ENCODE data around the gene TMEM144.

TMEM144 gene

GRCh38 chr4:158170691-158171561 is 39.4 kb upstream of the TMEM144 start:
- no peaks in the 10 kb centered on the region for H3K4me1 ChIP-seq (ENCODE audit: insufficient read depth, low read length, poor library complexity, severe bottlenecking)
- peaks cover 6% of the 10 kb centered on the region for H3K27me3 ChIP-seq (ENCODE audit: insufficient read depth, low read length, poor library complexity, severe bottlenecking)
- H3K4me3 ChIP-seq (ENCODE audit: low read length, poor library complexity, severe bottlenecking): no peak overlapping the region
- no peaks in the 10 kb centered on the region for H3K36me3 ChIP-seq (ENCODE audit: insufficient read depth, low read length)
- no peaks in the 10 kb centered on the region for H3K79me2 ChIP-seq (ENCODE audit: insufficient read depth, low read length)
- no peaks in the 10 kb centered on the region for H3K9me3 ChIP-seq (ENCODE audit: insufficient read depth, low read depth, low read length)
- TF ChIP-seq EZH2phosphoT487 (IDR thresholded peaks at IDR 0.05; ENCODE audit: borderline replicate concordance): no peak
- TF ChIP-seq, protein P1, sequence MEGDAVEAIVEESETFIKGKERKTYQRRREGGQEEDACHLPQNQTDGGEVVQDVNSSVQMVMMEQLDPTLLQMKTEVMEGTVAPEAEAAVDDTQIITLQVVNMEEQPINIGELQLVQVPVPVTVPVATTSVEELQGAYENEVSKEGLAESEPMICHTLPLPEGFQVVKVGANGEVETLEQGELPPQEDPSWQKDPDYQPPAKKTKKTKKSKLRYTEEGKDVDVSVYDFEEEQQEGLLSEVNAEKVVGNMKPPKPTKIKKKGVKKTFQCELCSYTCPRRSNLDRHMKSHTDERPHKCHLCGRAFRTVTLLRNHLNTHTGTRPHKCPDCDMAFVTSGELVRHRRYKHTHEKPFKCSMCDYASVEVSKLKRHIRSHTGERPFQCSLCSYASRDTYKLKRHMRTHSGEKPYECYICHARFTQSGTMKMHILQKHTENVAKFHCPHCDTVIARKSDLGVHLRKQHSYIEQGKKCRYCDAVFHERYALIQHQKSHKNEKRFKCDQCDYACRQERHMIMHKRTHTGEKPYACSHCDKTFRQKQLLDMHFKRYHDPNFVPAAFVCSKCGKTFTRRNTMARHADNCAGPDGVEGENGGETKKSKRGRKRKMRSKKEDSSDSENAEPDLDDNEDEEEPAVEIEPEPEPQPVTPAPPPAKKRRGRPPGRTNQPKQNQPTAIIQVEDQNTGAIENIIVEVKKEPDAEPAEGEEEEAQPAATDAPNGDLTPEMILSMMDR (conservative IDR thresholded peaks at IDR 0.05; ENCODE audit: low read length): peak; percentile 61
- H3K9ac ChIP-seq (ENCODE audit: low read depth, low read length, poor library complexity, severe bottlenecking): no peak overlapping the region
- no peak overlapping the region for H3K4me2 ChIP-seq (ENCODE audit: low read depth, low read length, poor library complexity, severe bottlenecking)
- no peaks in the 10 kb centered on the region for H3K9me2 ChIP-seq (replicated peaks; ENCODE audit: low read depth, low read length)
- no peak overlapping the region for H2AFZ ChIP-seq (ENCODE audit: low read length)
- H4K20me1 ChIP-seq (ENCODE audit: insufficient read depth, low read length, poor library complexity, severe bottlenecking): no peaks in the 10 kb centered on the region
- H3F3A ChIP-seq (ENCODE audit: low read depth): no peaks in the 10 kb centered on the region

DNA sequence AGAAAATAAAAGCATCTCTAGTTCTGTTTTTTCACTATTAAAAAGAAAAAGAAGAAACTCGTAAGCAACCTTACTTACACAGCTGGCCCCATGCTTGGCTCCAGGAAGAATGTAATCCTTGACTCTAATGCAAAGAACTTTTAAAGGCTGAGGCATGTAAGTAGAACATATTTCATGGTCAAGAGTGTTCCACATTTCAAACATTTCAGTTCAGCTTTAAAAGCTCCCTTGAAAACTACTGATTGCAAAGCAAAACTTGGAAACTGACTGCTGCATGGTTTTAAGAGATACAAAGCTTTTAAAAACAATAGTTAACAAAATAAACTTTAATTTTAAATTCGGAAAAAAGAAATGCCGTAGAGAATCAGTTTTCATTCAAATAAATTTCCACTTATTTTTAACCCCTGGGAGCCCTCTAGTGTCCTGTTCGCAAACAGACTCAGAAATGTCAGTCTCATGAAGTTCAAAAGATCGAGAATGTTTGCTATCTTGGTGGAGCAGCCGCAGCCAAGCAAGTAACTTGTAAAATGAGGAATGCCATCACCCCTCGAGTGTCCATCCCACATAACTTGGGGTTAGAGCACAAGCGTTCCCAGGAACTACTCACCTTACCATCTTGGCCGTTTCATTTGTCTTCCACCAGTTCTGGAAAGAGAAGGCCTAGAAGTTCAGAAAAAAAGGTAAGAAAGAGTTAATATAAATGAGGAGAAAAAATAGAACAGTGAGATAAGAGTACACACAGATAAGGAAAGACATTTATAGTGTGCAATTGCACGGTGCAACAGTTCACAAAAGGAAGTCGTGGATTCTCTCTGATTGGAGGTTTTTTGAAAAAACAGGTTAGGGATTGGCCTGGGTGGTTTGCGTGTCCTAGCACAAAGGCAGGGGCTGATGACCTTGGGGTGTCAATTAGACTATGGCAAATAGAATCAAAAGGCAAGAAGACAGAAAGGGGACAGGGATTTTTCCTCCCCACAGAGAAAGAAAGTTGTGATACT is 37.7 kb upstream of the TMEM144 start, which contains the start of gene GASK1B:
Gene GASK1B, minus strand, starts transcription at position 765 of the 998 bp plus-strand sequence. CDS start 1,650 bp downstream, outside the sequence.
- peak within 1 kb of the TSS; percentile 33 for H3K4me2 ChIP-seq (ENCODE audit: low read depth, low read length, poor library complexity, severe bottlenecking)
- no peaks in the 10 kb centered on the region for H3K27me3 ChIP-seq (ENCODE audit: insufficient read depth, low read length, poor library complexity, severe bottlenecking)
- H3F3A ChIP-seq (ENCODE audit: low read depth): no peaks in the 10 kb centered on the region
- H3K4me3 ChIP-seq (ENCODE audit: low read length, poor library complexity, severe bottlenecking): no peak within 1 kb of the TSS
- no peak within 1 kb of the TSS for H3K9ac ChIP-seq (ENCODE audit: low read depth, low read length, poor library complexity, severe bottlenecking)
- no peaks in the 10 kb centered on the region for H4K20me1 ChIP-seq (ENCODE audit: insufficient read depth, low read length, poor library complexity, severe bottlenecking)
- TF ChIP-seq EZH2phosphoT487 (IDR thresholded peaks at IDR 0.05; ENCODE audit: borderline replicate concordance): no peak
- TF ChIP-seq, protein P1 (conservative IDR thresholded peaks at IDR 0.05; ENCODE audit: low read length): peak; percentile 76
- H3K9me2 ChIP-seq (replicated peaks; ENCODE audit: low read depth, low read length): no peaks in the 10 kb centered on the region
- no peaks in the 10 kb centered on the region for H3K9me3 ChIP-seq (ENCODE audit: insufficient read depth, low read depth, low read length)
- H3K79me2 ChIP-seq (ENCODE audit: insufficient read depth, low read length): no peaks in the 10 kb centered on the region
- no peaks in the 10 kb centered on the region for H3K4me1 ChIP-seq (ENCODE audit: insufficient read depth, low read length, poor library complexity, severe bottlenecking)
- H3K36me3 ChIP-seq (ENCODE audit: insufficient read depth, low read length): no peaks in the 10 kb centered on the region
- peak within 1 kb of the TSS; percentile 76; the same call in 1 of the 2 replicates for H2AFZ ChIP-seq (ENCODE audit: low read length)

DNA sequence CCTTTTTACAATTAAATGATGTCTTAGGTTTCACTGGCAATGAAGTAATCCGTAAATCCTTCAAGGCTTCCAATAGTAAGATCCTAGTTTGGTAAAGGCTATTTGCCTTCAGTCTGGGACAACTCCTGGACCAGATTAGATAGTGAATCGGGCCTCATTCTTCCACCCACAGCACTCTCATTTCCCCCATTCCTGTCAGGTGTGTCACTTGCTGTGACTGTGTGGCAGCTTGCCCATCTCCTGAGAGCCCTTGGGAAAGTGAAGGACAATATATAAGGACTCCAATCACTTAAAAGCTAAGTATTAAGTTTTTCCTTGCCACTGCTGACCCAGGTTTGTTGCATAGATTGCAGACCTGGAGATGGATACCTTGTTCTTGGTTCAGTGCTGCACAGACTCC is 34.2 kb upstream of the TMEM144 start:
- H3F3A ChIP-seq (ENCODE audit: low read depth): no peaks in the 10 kb centered on the region
- no peak for TF ChIP-seq EZH2phosphoT487 (IDR thresholded peaks at IDR 0.05; ENCODE audit: borderline replicate concordance)
- TF ChIP-seq, protein P1 (conservative IDR thresholded peaks at IDR 0.05; ENCODE audit: low read length): no peak
- no peaks in the 10 kb centered on the region for H3K4me1 ChIP-seq (ENCODE audit: insufficient read depth, low read length, poor library complexity, severe bottlenecking)
- no peaks in the 10 kb centered on the region for H3K9me3 ChIP-seq (ENCODE audit: insufficient read depth, low read depth, low read length)
- no peak overlapping the region for H3K4me3 ChIP-seq (ENCODE audit: low read length, poor library complexity, severe bottlenecking)
- H3K9me2 ChIP-seq (replicated peaks; ENCODE audit: low read depth, low read length): no peaks in the 10 kb centered on the region
- H3K9ac ChIP-seq (ENCODE audit: low read depth, low read length, poor library complexity, severe bottlenecking): no peak overlapping the region
- H3K27me3 ChIP-seq (ENCODE audit: insufficient read depth, low read length, poor library complexity, severe bottlenecking): no peaks in the 10 kb centered on the region
- H3K36me3 ChIP-seq (ENCODE audit: insufficient read depth, low read length): no peaks in the 10 kb centered on the region
- no peak overlapping the region for H2AFZ ChIP-seq (ENCODE audit: low read length)
- no peak overlapping the region for H3K4me2 ChIP-seq (ENCODE audit: low read depth, low read length, poor library complexity, severe bottlenecking)
- H3K79me2 ChIP-seq (ENCODE audit: insufficient read depth, low read length): no peaks in the 10 kb centered on the region
- H4K20me1 ChIP-seq (ENCODE audit: insufficient read depth, low read length, poor library complexity, severe bottlenecking): no peaks in the 10 kb centered on the region

All from Loucy (cell line).